Activated T-cell treated with anti-CD3 and anti-CD28 coated beads, Interleukin-2, amount 50 U/mL, for 4 hours (primary cell): ENCODE measurements around the gene RAMP3. TPM values are rescaled to one million over a fixed set of nuclear protein-coding genes. Genes with fewer than 3 reads are reported as not detected.
A peak's percentile ranks its signal among the peaks of the same experiment; 100 is the strongest.
"Not testable (repeated sequence)": the region's sequence is repeated elsewhere in the genome, so short reads cannot be mapped to it uniquely, and the experiment has no call there.

ENCODE experiments used
- ATAC-seq, 2 donors: fragments of 200-7000 bp; cut with Tn5 transposase; one replicate each; pipeline ENCODE4 v1.10.0; 2021
- DNase-seq: peaks from one replicate; pipeline ENCODE4 v3.0.0-alpha.2; 2020
- H3K27me3 Mint-ChIP-seq: one replicate; pipeline ENCODE4 v1.8.0; 2021; ENCODE audit warnings: low read depth, mixed read lengths
- H3K36me3 Mint-ChIP-seq: one replicate; pipeline ENCODE4 v1.8.0; 2022; ENCODE audit warnings: mixed read lengths; ENCODE audit not compliant: insufficient read depth
- H3K4me1 Mint-ChIP-seq: one replicate; pipeline ENCODE4 v1.8.0; 2021; ENCODE audit warnings: low read depth, mixed read lengths
- H3K4me3 Mint-ChIP-seq: one replicate; pipeline ENCODE4 v1.8.0; 2021; ENCODE audit warnings: mild to moderate bottlenecking, moderate library complexity, mixed read lengths
- H3K9me3 Mint-ChIP-seq: one replicate; pipeline ENCODE4 v1.8.0; 2021; ENCODE audit warnings: mixed read lengths
- total RNA-seq, 3 donors: library from RNA; stranded (reverse); gene quantifications; one replicate each; pipeline ENCODE4 v1.2.1, GENCODE V29; 2021

RAMP3 gene
- total RNA-seq, 3 donors from 2014 or later = not detected

DNA sequence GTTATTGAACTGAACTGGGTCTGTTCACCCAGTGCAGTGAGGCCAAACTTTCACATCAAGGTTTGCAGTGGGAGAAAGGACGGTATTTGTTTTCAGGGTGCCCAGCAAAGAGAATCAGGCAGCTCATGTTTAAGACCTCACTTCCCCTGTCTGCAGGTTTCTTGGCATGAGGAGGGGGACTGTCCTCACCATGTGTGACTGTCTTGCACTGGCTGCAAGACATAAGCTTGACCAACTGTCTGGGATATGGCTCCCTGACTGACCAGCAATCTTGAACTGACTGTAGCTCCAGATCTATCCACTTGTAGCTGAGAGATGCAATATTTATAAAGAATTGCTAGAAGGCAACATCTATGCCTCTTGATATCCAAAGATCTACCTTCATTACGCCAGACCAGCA lies 39.9 kb downstream of the RAMP3 start:
- peaks cover 13% of the 10 kb centered on the region for H3K4me1 Mint-ChIP-seq
- H3K9me3 Mint-ChIP-seq = no peaks in the 10 kb centered on the region
- DNase-seq = no peak
- H3K36me3 Mint-ChIP-seq = no peaks in the 10 kb centered on the region
- peaks cover 15% of the 10 kb centered on the region for H3K27me3 Mint-ChIP-seq
- ATAC-seq = no peak
- H3K4me3 Mint-ChIP-seq = no peak overlapping the region

DNA sequence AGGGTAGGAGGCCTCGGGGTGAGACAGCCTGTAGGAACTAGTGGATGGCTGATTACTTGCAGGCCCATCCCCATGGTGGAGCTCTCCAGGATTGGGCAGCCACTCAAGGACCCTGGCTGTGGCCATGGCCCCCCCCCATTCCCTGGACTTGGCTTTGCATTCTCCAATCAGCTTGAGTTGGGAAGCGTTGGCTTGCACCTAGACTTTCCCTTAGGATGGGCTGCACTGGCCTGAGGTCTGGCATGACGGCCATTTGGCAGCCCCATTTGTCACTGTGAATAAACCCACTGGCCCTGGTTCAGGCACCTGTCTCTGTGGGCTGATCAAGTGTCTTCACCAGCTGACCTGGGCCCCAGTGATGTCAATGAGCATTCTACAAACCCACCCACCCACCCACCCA lies 41.4 kb downstream of the RAMP3 start:
- peaks cover 16% of the 10 kb centered on the region for H3K4me1 Mint-ChIP-seq
- no peak for DNase-seq
- H3K36me3 Mint-ChIP-seq = no peaks in the 10 kb centered on the region
- H3K27me3 Mint-ChIP-seq = peaks cover 13% of the 10 kb centered on the region
- no peaks in the 10 kb centered on the region for H3K9me3 Mint-ChIP-seq
- no peak for ATAC-seq
- H3K4me3 Mint-ChIP-seq = no peak overlapping the region

DNA sequence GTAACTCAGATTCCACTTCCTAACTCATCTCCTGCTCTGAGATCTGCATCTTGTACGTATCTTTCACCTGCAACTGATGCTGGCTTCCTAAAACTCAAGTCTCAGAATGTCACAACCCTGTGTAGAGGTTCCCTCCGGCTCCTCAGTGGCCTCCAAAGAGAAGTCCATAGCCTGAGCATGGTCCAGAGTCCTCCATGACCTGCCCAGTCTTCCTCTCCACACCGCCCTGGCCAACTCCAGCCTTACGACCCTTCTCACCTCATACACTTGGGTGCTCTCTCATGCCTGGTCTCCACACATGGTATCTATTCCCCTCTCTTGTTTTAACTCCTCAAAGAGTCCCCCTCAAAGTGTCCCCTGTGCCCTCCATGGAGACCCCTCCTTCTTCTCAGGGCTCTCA lies 41.9 kb downstream of the RAMP3 start:
- Mint-ChIP-seq H3K27me3 (peaks cover 10% of the 10 kb centered on the region), H3K36me3 (no peaks in the 10 kb centered on the region), H3K9me3 (no peaks in the 10 kb centered on the region), H3K4me3 (no peak overlapping the region), H3K4me1 (peaks cover 21% of the 10 kb centered on the region)
- DNase-seq (no peak), ATAC-seq (no peak)

DNA sequence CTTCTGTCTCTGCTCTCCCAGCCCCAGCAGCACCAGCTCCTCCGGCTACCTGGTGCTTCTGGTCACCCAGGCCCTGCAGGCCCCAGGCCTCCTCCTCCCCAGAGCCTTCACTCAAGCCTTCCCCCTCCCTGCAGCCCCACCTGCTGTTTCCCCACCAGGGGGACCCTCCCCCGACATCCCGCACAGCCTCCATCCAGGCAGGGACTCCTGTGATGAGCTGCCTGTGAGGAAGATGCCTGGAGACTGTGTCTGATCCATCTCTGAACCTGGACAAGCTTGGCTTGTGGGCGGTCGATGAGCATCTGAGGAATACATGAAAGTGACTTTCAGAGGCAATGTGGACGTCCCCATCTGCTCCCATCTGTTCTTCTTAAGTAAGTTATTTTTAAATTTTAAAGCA lies 45.0 kb downstream of the RAMP3 start:
- no peak for DNase-seq
- peaks cover 29% of the 10 kb centered on the region for H3K4me1 Mint-ChIP-seq
- no peaks in the 10 kb centered on the region for H3K9me3 Mint-ChIP-seq
- no peaks in the 10 kb centered on the region for H3K27me3 Mint-ChIP-seq
- no peaks in the 10 kb centered on the region for H3K36me3 Mint-ChIP-seq
- no peak for ATAC-seq
- H3K4me3 Mint-ChIP-seq = no peak overlapping the region

DNA sequence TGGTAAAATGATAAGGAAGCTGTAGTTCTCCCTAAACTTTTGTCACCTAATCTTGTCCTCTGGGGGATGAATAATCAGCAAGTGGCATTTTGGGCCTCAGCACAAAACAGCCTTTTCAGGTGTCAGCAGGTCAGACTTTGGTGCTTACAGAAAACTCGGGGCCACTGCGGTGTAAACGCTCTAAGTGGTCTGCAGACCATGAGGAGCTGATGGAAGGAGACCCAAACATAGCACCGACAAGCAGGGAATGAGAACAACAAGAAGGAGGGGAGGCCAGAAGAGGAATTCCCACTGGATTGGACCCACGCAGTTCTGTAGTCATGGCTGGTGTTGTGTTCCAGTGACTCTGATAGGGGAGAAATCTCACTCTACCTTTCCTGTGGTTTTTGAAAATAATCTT lies 45.4 kb downstream of the RAMP3 start:
- H3K9me3 Mint-ChIP-seq = no peaks in the 10 kb centered on the region
- no peak overlapping the region for H3K4me3 Mint-ChIP-seq
- no peak for DNase-seq
- H3K36me3 Mint-ChIP-seq = no peaks in the 10 kb centered on the region
- peaks cover 29% of the 10 kb centered on the region for H3K4me1 Mint-ChIP-seq
- H3K27me3 Mint-ChIP-seq = no peaks in the 10 kb centered on the region
- ATAC-seq = no peak

DNA sequence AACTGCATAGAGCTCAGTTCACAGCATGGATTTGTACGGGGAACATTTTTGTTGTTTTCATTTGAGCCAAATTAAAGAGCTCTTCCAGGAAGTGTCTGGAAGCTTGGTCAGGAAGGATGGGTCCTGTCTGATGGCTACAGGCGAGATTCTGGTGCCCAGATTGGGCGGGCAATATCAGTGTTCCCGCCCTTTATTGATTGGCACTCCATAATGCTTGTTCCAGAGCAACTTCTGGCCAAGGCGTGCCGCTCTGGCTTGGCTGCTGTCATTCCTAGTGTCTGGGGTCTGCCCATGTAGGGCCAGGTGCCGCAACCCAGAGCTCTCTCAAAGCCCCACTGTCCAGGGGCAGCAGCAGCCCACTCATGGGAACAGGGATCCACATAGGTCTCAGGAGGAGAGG lies 45.9 kb downstream of the RAMP3 start:
- ATAC-seq (no peak), DNase-seq (no peak)
- no peaks in the 10 kb centered on the region for H3K27me3 Mint-ChIP-seq
- H3K4me3 Mint-ChIP-seq = no peak overlapping the region
- no peaks in the 10 kb centered on the region for H3K9me3 Mint-ChIP-seq
- peaks cover 29% of the 10 kb centered on the region for H3K4me1 Mint-ChIP-seq
- H3K36me3 Mint-ChIP-seq = no peaks in the 10 kb centered on the region

DNA sequence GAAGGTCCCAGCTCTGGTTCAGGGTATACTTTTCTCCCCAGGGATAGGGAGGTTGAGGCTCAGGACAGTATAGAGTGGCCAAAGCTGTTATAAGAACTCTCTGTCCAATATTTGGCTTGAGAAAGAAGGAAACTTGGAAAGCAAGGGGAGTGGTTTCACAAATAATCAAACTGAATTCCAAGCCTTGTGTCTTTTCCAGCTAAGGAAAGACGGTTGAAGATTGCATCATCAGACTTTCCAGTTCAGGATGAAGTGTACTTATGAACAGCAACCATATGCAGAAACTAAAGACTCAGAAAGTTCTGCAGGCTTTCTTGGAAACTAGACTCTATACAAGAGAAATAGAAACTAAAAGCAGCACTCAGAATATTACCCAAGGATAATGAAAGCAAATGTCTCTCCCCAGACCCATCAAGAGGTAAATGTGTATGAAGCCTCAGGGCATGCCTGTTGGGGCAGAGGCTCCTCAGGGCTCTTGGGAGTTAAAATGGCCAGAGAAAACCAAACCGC lies 46.4 kb downstream of the RAMP3 start:
- DNase-seq (no peak), ATAC-seq (peak; percentile 82 to 83)
- Mint-ChIP-seq H3K27me3 (peaks cover 4% of the 10 kb centered on the region), H3K36me3 (no peaks in the 10 kb centered on the region), H3K9me3 (no peaks in the 10 kb centered on the region), H3K4me3 (peak overlapping the region; percentile 4), H3K4me1 (peaks cover 29% of the 10 kb centered on the region)

DNA sequence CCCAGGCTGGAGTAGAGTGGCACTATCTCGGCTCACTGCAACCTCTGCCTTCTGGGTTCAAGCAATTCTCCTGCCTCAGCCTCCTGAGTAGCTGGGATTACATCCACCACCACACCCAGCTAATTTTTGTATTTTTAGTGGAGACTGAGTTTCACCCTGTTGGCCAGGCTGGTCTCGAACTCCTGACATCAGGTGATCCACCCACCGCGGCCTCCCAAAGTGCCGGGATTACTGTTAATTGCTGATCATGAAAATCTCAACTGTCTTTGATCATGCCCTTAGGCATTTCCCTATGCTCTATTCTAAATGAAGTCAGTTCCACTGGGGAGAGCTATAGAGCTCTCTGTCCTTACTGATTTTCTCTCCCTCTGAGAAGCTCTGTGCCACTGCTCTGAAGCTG lies 48.7 kb downstream of the RAMP3 start:
- H3K9me3 Mint-ChIP-seq, H3K36me3 Mint-ChIP-seq, DNase-seq, H3K4me3 Mint-ChIP-seq, ATAC-seq: not testable (repeated sequence)
- peaks cover 24% of the 10 kb centered on the region for H3K4me1 Mint-ChIP-seq
- H3K27me3 Mint-ChIP-seq = peaks cover 20% of the 10 kb centered on the region

DNA sequence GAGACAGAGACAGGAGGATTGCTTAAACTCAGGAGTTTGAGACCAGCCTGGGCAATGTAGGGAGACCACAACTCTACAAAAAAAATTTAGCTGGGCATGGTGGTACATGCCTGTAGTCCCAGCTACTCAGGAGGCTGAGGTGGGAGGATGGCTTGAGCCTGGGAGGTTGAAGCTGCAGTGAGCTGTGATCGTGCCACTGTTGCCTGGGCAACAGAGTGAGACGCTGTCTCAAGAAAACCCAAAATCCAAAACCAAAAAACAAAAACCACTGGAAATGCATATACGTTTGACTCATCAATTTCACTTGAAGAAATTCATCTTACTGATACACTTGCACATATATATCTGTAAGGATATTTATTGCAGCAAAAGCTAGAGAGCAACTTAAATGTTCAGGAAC lies 52.3 kb downstream of the RAMP3 start:
- ATAC-seq, H3K4me3 Mint-ChIP-seq, H3K36me3 Mint-ChIP-seq, H3K9me3 Mint-ChIP-seq, H3K4me1 Mint-ChIP-seq, DNase-seq: not testable (repeated sequence)
- H3K27me3 Mint-ChIP-seq = peaks cover 35% of the 10 kb centered on the region

DNA sequence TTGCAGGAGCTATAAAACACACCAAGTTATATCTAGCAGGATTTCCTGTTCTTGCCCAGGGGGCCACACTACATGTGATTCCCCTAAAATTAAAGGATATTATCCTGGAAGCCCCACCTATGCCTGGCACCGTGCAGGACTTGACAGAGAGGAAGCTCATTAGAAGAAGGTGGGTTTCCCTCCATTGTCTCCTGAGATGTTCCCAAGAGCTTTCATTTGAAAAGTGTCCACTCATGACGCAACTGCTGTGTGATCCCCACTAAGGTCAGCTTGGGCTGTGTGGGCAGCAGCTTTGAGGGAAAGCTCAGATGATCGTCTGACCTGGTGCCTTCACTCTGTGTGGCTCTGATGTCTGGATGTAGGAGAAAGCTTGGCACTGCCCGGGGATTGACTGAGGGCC lies 53.5 kb downstream of the RAMP3 start:
- ATAC-seq (no peak), DNase-seq (no peak)
- Mint-ChIP-seq H3K4me3 (no peak overlapping the region), H3K9me3 (no peaks in the 10 kb centered on the region), H3K27me3 (peaks cover 44% of the 10 kb centered on the region), H3K36me3 (no peaks in the 10 kb centered on the region), H3K4me1 (no peaks in the 10 kb centered on the region)

DNA sequence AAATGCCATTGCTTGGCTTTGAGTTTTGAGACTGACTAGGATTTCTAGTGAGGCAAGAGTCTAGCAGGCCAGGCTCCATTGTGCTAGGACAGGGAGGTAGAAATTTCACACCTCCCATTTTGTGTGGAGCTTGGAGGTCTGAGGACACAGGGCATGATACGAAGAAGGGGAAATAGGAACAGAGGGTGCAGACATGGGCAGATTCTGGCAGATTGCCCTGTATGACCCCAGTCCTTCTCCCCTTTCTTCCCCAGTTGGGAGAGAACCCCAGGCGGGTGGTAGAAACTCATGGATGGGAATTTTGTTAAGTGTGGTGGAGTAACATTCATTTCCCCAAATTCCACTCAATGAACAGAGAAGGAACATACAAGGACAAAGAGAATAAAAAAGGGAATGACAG lies 54.4 kb downstream of the RAMP3 start:
- H3K9me3 Mint-ChIP-seq = no peaks in the 10 kb centered on the region
- H3K27me3 Mint-ChIP-seq = peaks cover 47% of the 10 kb centered on the region
- no peak overlapping the region for H3K4me3 Mint-ChIP-seq
- ATAC-seq = no peak
- H3K4me1 Mint-ChIP-seq = no peaks in the 10 kb centered on the region
- no peaks in the 10 kb centered on the region for H3K36me3 Mint-ChIP-seq
- no peak for DNase-seq

DNA sequence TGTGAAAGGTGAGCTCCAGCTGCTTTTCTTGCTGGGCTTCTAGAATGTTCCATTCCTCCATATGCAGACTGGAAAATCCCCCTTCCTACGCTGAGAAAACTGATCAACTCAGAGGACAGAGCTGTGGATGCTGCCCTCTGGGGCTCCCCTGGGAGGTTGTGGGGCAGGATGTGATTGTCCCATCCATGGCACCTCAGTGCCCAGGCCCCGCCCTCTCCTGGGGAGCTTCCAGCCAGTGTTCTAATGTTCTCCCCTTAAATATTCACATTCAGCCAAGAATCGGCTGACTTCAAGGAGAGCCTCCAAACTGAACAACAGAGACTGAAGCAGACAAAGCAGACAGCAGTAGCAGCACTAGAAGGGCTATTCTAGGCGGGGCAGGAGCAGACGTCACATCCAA lies 55.0 kb downstream of the RAMP3 start:
- DNase-seq (no peak), ATAC-seq (no peak)
- Mint-ChIP-seq H3K27me3 (peaks cover 47% of the 10 kb centered on the region), H3K36me3 (no peaks in the 10 kb centered on the region), H3K4me3 (no peak overlapping the region), H3K9me3 (no peaks in the 10 kb centered on the region), H3K4me1 (no peaks in the 10 kb centered on the region)

DNA sequence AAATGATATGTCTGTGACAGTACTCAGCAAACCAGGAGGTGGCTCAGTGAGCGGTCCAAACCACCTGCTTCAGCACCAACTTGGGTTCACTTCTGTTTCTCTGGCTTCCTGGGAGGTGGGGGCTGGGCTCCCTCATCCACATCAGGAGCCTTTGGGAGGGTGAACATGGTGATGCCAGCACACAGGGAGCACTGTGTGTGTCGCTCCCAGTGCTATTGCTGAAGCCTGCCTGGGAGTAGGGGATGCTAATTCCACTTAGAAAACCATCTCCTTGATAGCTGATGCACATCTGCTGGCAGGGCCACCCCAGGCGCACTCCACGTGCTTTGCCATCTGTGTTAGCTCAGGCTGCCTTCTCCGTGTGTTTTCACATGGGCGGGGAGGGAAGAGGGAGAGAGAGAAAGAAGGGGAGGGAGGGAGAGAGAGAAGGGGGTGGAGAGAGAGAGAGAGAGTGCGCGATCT lies 58.0 kb downstream of the RAMP3 start:
- Mint-ChIP-seq H3K27me3 (peaks cover 36% of the 10 kb centered on the region), H3K4me1 (no peaks in the 10 kb centered on the region), H3K9me3 (no peaks in the 10 kb centered on the region), H3K36me3 (no peaks in the 10 kb centered on the region), H3K4me3 (no peak overlapping the region)
- DNase-seq (no peak), ATAC-seq (no peak)

DNA sequence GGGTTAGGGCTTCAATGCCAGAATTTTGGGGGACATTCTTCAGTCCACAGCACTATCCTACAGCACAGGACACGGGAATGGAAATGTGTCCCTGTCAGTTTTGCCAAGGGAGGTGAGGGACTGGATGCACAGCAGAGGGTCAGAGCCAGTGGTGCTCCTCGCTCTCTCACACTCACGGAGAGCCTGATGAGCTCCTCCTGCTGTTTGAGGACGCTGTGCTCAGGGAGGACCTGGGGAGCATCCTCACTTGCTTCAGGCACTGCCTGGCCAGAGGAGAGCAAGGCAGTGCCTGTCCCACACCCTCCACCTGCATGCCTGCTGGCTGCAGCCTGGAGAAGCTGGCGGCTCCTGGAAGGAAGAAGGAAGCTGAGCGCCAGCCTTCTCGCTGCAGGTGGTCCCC lies 58.6 kb downstream of the RAMP3 start:
- no peak for ATAC-seq
- no peak for DNase-seq
- no peaks in the 10 kb centered on the region for H3K4me1 Mint-ChIP-seq
- no peaks in the 10 kb centered on the region for H3K36me3 Mint-ChIP-seq
- no peak overlapping the region for H3K4me3 Mint-ChIP-seq
- H3K9me3 Mint-ChIP-seq = no peaks in the 10 kb centered on the region
- H3K27me3 Mint-ChIP-seq = peaks cover 35% of the 10 kb centered on the region

DNA sequence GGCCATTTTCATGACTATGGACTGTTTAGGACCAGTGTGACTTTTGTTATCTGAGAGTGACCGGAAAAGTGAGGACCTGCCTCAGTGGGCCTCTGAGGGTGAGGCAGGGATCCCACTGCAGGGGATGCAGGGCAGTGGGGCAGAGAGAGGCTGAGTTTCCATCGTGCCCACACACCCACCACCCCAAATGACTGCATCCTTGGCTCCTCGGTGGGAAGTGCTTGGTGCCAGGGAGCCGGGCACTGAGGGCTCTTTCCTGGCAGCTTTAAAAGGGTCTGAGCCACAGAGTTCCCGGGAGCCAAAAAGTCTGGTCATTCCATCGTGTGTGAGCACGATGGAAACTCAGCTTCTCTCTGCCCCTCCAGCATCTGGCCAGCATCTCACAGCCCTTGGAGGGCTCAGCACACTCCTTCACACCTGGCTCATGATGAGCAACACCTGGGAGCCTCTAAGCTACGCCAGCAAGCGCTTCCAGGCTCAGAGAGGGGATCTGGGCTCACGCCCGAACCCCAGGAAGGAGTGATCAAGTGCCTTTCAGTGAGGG lies 59.1 kb downstream of the RAMP3 start:
- DNase-seq = no peak
- no peak overlapping the region for H3K4me3 Mint-ChIP-seq
- no peaks in the 10 kb centered on the region for H3K36me3 Mint-ChIP-seq
- H3K9me3 Mint-ChIP-seq = no peaks in the 10 kb centered on the region
- ATAC-seq = no peak
- no peaks in the 10 kb centered on the region for H3K4me1 Mint-ChIP-seq
- peaks cover 35% of the 10 kb centered on the region for H3K27me3 Mint-ChIP-seq

DNA sequence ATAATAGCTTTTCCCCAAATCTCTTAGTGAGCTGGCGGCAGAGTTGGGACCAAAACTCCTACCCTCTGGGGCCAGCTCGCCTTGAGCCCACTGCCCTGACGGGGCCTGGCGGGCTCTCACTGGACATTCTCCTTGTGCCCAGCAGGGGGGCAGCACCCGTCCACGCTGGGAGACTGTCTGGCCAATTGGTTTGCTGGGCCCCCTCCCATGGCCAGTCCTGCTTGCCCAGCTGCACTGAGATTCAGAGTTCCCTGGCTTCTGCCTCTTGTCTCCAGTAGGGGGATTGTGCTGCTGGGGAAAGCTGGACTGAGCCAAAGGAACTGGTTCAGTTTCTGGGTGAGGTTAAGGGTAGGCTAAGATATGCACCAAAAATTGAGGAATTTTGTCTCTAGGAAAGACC lies 59.8 kb downstream of the RAMP3 start:
- DNase-seq (no peak), ATAC-seq (no peak)
- Mint-ChIP-seq H3K4me3 (no peak overlapping the region), H3K36me3 (no peaks in the 10 kb centered on the region), H3K27me3 (peaks cover 30% of the 10 kb centered on the region), H3K4me1 (no peaks in the 10 kb centered on the region), H3K9me3 (no peaks in the 10 kb centered on the region)
